Spleen (tissue), 11 donors: ENCODE results near the gene TFB2M. TPM values are rescaled to one million over a fixed set of nuclear protein-coding genes. Genes with fewer than 3 reads are reported as not detected.

Source experiments
- DNase-seq: peaks from one replicate; pipeline ENCODE4 v3.0.0-alpha.2; 2020
- H3K27ac ChIP-seq, 8 donors: fragments of 200-600 bp; sonication (generic) in 7 of 8; 1 replicate in 4 of 8; 2 replicates in 4 of 8; pipeline versions ENCODE4 v1.5.0 to v1.8.0; 2016 to 2021; ENCODE audit warnings: inconsistent platforms in 4 of 8, mild to moderate bottlenecking in 4 of 8, moderate library complexity in 1 of 8
- H3K27me3 ChIP-seq, 7 donors: fragments of 200-600 bp; sonication (generic) in 6 of 7; replicated peaks in 1 of 7; 1 replicate in 4 of 7; 2 replicates in 3 of 7; pipeline versions ENCODE4 v1.5.0 to v1.8.0; 2016 to 2021; ENCODE audit warnings: inconsistent platforms in 3 of 7, mild to moderate bottlenecking in 1 of 7
- H3K36me3 ChIP-seq, 6 donors: fragments of 200-600 bp; sonication (generic) in 5 of 6; 1 replicate in 4 of 6; 2 replicates in 2 of 6; pipeline versions ENCODE4 v1.5.0 to v1.8.0; 2016 to 2021; ENCODE audit warnings: inconsistent platforms in 2 of 6
- H3K4me1 ChIP-seq, 6 donors: fragments of 200-600 bp; sonication (generic) in 5 of 6; 1 replicate in 3 of 6; 2 replicates in 3 of 6; pipeline versions ENCODE4 v1.5.0 to v1.8.0; 2016 to 2021; ENCODE audit warnings: inconsistent platforms in 3 of 6
- H3K4me3 ChIP-seq, 8 donors: fragments of 200-600 bp; sonication (generic) in 7 of 8; 1 replicate in 4 of 8; 2 replicates in 4 of 8; pipeline versions ENCODE4 v1.5.0 to v1.8.0; 2016 to 2021; ENCODE audit warnings: inconsistent platforms in 4 of 8, mild to moderate bottlenecking in 4 of 8, moderate library complexity in 2 of 8
- H3K9me3 ChIP-seq, 8 donors: fragments of 200-600 bp; sonication (generic) in 7 of 8; 1 replicate in 4 of 8; 2 replicates in 4 of 8; pipeline versions ENCODE4 v1.5.0 to v1.8.0; 2016 to 2021; ENCODE audit warnings: inconsistent platforms in 4 of 8
- CTCF ChIP-seq, 11 experiments: fragments of 200-600 bp in 7 of 11; fragments of 450-650 bp in 4 of 11; sonication (generic) in 4 of 11; IDR thresholded peaks in 8 of 11; conservative IDR thresholded peaks in 3 of 11; 1 replicate in 7 of 11; 2 replicates in 4 of 11; pipeline versions ENCODE4 v1.4.0 to v1.8.0; 2016 to 2021; ENCODE audit warnings: antibody characterized with exemption in 11 of 11, inconsistent platforms in 4 of 11, mild to moderate bottlenecking in 1 of 11
- POLR2A ChIP-seq, 3 donors: fragments of 450-650 bp; IDR thresholded peaks; one replicate each; pipeline ENCODE4 v1.5.1; 2017; ENCODE audit warnings: antibody characterized with exemption in 3 of 3, mild to moderate bottlenecking in 1 of 3
- POLR2AphosphoS5 ChIP-seq, 3 donors: sonication (generic); formaldehyde crosslinking; IDR thresholded peaks; one replicate each; pipeline ENCODE4 v1.5.1; 2017; ENCODE audit warnings: antibody characterized with exemption in 3 of 3
- WGBS, 5 donors: extraction: QIAGEN DNeasy Blood & Tissue Kit in 3 of 5; methylation state at CpG; one replicate each; pipeline versions ENCODE4 v1.1.5 to v1.1.7; 2013 to 2018; 5-methylcytosine and 5-hydroxymethylcytosine counted together
- intact Hi-C: fragments of 100-400 bp; cut with DNase I; formaldehyde crosslinking; loops from one replicate; pipeline ENCODE4 v1.15.0; 2023; ENCODE audit warnings: low total_unique reads
- polyA plus RNA-seq, 3 donors: library from polyadenylated mRNA; stranded (reverse); fragments of 200-250 nt; gene quantifications; one replicate each; pipeline ENCODE4 v1.2.1, GENCODE V29; 2013
- total RNA-seq, 7 donors: library from RNA; depleted of rRNA in 3 of 7; stranded (reverse); fragments of >200 nt in 3 of 7; fragmentation: NEBNext Ultra II Directional in 4 of 7; extraction: Animal tissue kit (Norgen Biotek cat#: 25700) in 4 of 7; gene quantifications; one replicate each; pipeline versions ENCODE4 v1.1.0 to v1.2.1, GENCODE V29; 2016 to 2021
- donor health status: healthy with polysubstance abuse.
- donor health status: DM: no; HTN: no; CAD: no; lungs with moderate emphysema.
- donor health status: DM: no; HTN: no; CAD: no.
- donor health status: Bipolar disorder and iron deficiency.
- donor health status: healthy.
- donor health status: DM: no; HTN: no; CAD: no.
- donor health status: DM: yes; HTN: yes; CAD: no.

The TFB2M gene
- total and polyA plus RNA-seq, 10 donors = 7.2 to 11.9 (median 8.8) TPM

- intact Hi-C loops = no loop called here
- no peak for DNase-seq
- no peaks in the 10 kb centered on the region for H3K36me3 ChIP-seq
- H3K27ac ChIP-seq = no peak overlapping the region
- no peak overlapping the region for H3K4me3 ChIP-seq
- TF ChIP-seq CTCF (IDR thresholded peaks at IDR 0.05 in 8 of 11, conservative IDR thresholded peaks at IDR 0.05 in 3 of 11) (no peak), POLR2A (IDR thresholded peaks at IDR 0.05) (no peak), POLR2AphosphoS5 (IDR thresholded peaks at IDR 0.05) (no peak)
- 52 to 86% (median 83%) methylated on average over 2 of the region's 2 CpGs for WGBS, 5 donors
- peaks cover 3 to 36% (median 20%) of the 10 kb centered on the region in 8 donors for H3K9me3 ChIP-seq
- peaks cover 0 to 9% (median 2%) of the 10 kb centered on the region in 6 donors for H3K4me1 ChIP-seq
- H3K27me3 ChIP-seq = no peaks in the 10 kb centered on the region
Measured at GRCh38 chr1:246530482-246530881, 35.6 kb downstream of the TFB2M start.

GRCh38 chr1:246528933-246529731 lies 36.9 kb downstream of the TFB2M start:
- no peak for DNase-seq
- 75 to 83% (median 80%) methylated on average over 8 of the region's 8 CpGs for WGBS, 5 donors
- H3K27me3 ChIP-seq = no peaks in the 10 kb centered on the region
- H3K27ac ChIP-seq = no peak overlapping the region
- H3K9me3 ChIP-seq = peaks cover 3 to 36% (median 20%) of the 10 kb centered on the region in 8 donors
- TF ChIP-seq POLR2A (IDR thresholded peaks at IDR 0.05) = no peak
- no peak for TF ChIP-seq POLR2AphosphoS5 (IDR thresholded peaks at IDR 0.05)
- TF ChIP-seq CTCF (IDR thresholded peaks at IDR 0.05 in 8 of 11, conservative IDR thresholded peaks at IDR 0.05 in 3 of 11) = no peak
- peaks cover 0 to 9% (median 2%) of the 10 kb centered on the region in 6 donors for H3K4me1 ChIP-seq
- intact Hi-C loops = no loop called here
- H3K4me3 ChIP-seq = no peak overlapping the region
- H3K36me3 ChIP-seq = no peaks in the 10 kb centered on the region

- intact Hi-C loops = no loop called here
- WGBS, 5 donors = 25 to 38% (median 28%) methylated on average over 5 of the region's 5 CpGs
Measured at GRCh38 chr1:246527402-246528088, 38.5 kb downstream of the TFB2M start.

More at GRCh38 chr1:246527402-246528088, 38.5 kb downstream of the TFB2M start:
- H3K27ac ChIP-seq = peak overlapping the region in 3 of 8 donors; percentile 57 to 71 (median 60)
- H3K4me1 ChIP-seq = peaks cover 0 to 9% (median 2%) of the 10 kb centered on the region in 6 donors
- DNase-seq = no peak
- peaks cover 3 to 31% (median 20%) of the 10 kb centered on the region in 8 donors for H3K9me3 ChIP-seq
- H3K36me3 ChIP-seq = no peaks in the 10 kb centered on the region
- H3K27me3 ChIP-seq = no peaks in the 10 kb centered on the region
- H3K4me3 ChIP-seq = peak overlapping the region in 1 of 8 donors; percentile 23
- TF ChIP-seq POLR2A (IDR thresholded peaks at IDR 0.05) (no peak), CTCF (IDR thresholded peaks at IDR 0.05 in 8 of 11, conservative IDR thresholded peaks at IDR 0.05 in 3 of 11) (no peak), POLR2AphosphoS5 (IDR thresholded peaks at IDR 0.05) (no peak)
